Measurements from ENCODE around the gene FSTL5.
"Not testable (repeated sequence)": the region's sequence is repeated elsewhere in the genome, so short reads cannot be mapped to it uniquely, and the experiment has no call there.

FSTL5 gene

DNA sequence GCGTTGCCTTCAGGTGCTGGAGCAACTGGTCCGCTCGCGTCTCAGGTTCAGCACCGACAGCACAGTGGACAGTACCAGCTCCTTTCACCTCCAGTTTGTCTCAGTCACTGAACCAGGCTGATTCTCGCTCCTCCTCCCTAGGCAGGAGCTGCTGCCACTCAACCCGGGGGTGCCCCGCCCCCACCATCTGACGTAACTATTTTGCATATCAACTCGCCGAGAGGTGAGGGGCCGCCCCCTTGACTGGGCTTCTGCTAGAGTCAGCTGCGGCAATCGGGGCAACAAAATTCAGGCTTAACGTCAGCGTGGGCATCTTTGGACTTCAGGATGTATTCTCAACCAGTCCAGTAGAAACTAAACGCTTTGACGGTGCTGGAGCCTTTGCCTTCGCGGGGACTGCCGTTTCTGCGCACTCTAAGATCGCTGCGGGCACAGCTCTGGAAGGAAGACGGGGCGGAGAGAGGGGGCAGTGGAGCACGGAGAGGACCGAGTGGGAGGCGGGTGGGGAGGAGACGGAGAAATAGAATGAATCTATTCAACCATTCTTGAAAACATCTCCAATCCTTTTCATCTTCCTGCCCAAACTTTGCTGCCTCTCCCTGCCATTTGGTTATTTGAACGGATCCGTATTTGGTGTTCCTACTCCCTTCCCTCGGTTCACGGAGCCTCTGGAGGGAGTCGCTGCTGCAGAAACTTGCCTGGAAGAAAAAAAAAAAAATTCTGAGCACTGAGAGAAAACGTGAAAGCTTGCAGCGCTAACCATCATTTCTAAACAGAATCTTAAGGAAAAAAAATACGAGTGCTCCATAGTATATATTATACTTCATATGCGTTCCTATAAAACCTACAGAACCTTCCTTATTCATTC is at the start of gene FSTL5:
Gene FSTL5, minus strand, starts transcription at position 109 of the 868 bp plus-strand sequence. CDS start 52,604 bp downstream, outside the sequence.
- H3K36me3 ChIP-seq (ENCODE audit: control insufficient read depth in 2 of 2, insufficient read depth in 2 of 2, low read length in 2 of 2), result no peaks in the 10 kb centered on the region
- H3K27ac ChIP-seq (ENCODE audit: low read length), result no peak within 1 kb of the TSS
- H3K4me3 ChIP-seq (ENCODE audit: low read length in 2 of 2), result peak within 1 kb of the TSS; percentile 71 to 77
- no peak within 1 kb of the TSS for H3K9ac ChIP-seq (ENCODE audit: low read length in 2 of 2)
- H3K4me1 ChIP-seq (ENCODE audit: control insufficient read depth, insufficient read depth, low read length), result peaks cover 5% of the 10 kb centered on the region
- H3K9me3 ChIP-seq (ENCODE audit: control insufficient read depth in 2 of 2, low read length in 2 of 2), result no peaks in the 10 kb centered on the region
- H3K27me3 ChIP-seq (ENCODE audit: control insufficient read depth in 1 of 2, insufficient read depth in 2 of 2, low read length in 2 of 2), result peaks cover 3 to 5% of the 10 kb centered on the region in 2 donors

DNA sequence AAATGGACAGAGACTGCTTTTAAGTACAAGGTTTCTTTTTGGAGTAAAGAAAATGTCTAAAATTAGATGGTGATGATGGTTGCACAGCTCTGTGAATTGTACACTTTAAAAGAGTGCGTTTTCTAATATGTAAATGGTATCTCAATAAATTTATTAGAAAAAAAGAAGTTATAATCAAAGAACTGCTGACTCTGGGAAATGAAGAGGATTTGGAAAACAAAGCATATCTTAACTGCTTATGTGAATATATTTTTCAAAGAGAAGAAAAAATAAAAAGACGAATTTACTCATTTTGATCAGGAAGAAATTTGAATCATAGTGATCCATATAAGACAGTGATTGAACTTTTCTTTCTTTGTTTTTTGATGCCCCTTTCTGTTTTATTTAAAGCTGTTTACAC is 45.9 kb upstream of the FSTL5 start:
- Histone ChIP-seq H3K27me3 (ENCODE audit: control insufficient read depth in 1 of 2, insufficient read depth in 2 of 2, low read length in 2 of 2) (no peaks in the 10 kb centered on the region), H3K4me3 (ENCODE audit: low read length in 2 of 2) (no peak overlapping the region), H3K9me3 (ENCODE audit: control insufficient read depth in 2 of 2, low read length in 2 of 2) (no peaks in the 10 kb centered on the region), H3K36me3 (ENCODE audit: control insufficient read depth in 2 of 2, insufficient read depth in 2 of 2, low read length in 2 of 2) (no peaks in the 10 kb centered on the region), H3K9ac (ENCODE audit: low read length in 2 of 2) (no peak overlapping the region), H3K27ac (ENCODE audit: low read length) (no peak overlapping the region), H3K4me1 (ENCODE audit: control insufficient read depth, insufficient read depth, low read length) (no peaks in the 10 kb centered on the region)

DNA sequence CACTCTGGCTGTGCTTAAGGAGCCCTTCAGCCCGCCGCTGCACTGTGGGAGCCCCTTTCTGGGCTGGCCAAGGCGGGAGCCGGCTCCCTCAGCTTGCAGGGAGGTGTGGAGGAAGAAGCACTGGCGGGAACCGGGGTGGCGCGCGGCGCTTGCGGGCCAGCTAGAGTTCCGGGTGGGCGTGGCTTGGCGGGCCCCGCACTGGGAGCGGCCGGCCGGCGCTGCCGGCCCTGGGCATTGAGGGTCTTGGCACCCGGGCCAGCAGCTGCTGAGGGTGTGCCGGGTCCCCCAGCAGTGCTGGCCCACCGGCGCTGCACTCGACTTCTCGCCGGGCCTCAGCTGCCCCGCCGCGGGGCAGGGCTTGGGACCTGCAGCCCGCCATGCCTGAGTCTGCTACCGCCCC is 39.7 kb upstream of the FSTL5 start:
- not testable (repeated sequence) for H3K4me3 ChIP-seq (ENCODE audit: low read length in 2 of 2); H3K27me3 ChIP-seq (ENCODE audit: control insufficient read depth in 1 of 2, insufficient read depth in 2 of 2, low read length in 2 of 2); H3K27ac ChIP-seq (ENCODE audit: low read length); H3K4me1 ChIP-seq (ENCODE audit: control insufficient read depth, insufficient read depth, low read length); H3K9me3 ChIP-seq (ENCODE audit: control insufficient read depth in 2 of 2, low read length in 2 of 2); H3K9ac ChIP-seq (ENCODE audit: low read length in 2 of 2); H3K36me3 ChIP-seq (ENCODE audit: control insufficient read depth in 2 of 2, insufficient read depth in 2 of 2, low read length in 2 of 2)

DNA sequence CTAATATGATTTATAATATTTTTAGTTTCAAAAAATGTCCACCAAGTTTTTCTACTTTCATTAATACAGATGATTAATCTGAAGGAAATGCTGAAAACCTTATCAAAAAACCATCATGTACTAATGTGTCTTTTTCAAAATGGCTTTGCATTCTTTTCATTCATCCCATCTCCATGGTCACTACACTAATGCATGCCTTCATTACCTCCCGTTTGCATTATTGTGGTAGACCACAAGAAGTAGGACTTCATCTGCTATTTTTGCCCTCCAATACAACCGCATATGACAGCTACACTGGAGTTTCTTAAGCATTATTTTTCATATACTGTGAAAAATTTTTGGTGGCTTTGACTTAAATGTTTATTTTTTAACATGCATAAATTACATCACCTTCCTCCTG is 37.9 kb upstream of the FSTL5 start:
- H3K36me3 ChIP-seq (ENCODE audit: control insufficient read depth in 2 of 2, insufficient read depth in 2 of 2, low read length in 2 of 2), result no peaks in the 10 kb centered on the region
- H3K4me1 ChIP-seq (ENCODE audit: control insufficient read depth, insufficient read depth, low read length), result no peaks in the 10 kb centered on the region
- H3K27ac ChIP-seq (ENCODE audit: low read length), result no peak overlapping the region
- H3K9me3 ChIP-seq (ENCODE audit: control insufficient read depth in 2 of 2, low read length in 2 of 2), result no peaks in the 10 kb centered on the region
- H3K9ac ChIP-seq (ENCODE audit: low read length in 2 of 2), result no peak overlapping the region
- H3K4me3 ChIP-seq (ENCODE audit: low read length in 2 of 2), result no peak overlapping the region
- no peaks in the 10 kb centered on the region for H3K27me3 ChIP-seq (ENCODE audit: control insufficient read depth in 1 of 2, insufficient read depth in 2 of 2, low read length in 2 of 2)

DNA sequence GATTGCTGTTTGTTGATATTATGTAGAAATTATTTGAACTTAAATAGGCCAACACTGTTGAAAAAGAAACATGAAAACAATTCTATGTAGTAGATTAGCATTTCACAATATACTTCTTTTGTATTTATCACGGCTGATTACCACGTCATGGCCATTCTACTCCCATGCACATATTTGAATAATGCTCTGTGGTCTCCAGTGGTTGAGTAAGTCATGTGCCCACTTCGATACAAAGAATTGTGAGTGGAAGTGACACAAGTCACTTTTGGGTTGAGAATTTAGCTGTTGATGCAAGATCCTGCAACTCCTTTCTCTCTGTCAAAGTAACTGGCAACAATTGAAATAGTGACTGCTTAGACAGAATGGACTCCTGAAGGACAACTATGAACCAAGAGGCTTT is 6.7 kb upstream of the FSTL5 start:
- H3K27ac ChIP-seq (ENCODE audit: low read length), result no peak overlapping the region
- H3K9ac ChIP-seq (ENCODE audit: low read length in 2 of 2), result no peak overlapping the region
- no peak overlapping the region for H3K4me3 ChIP-seq (ENCODE audit: low read length in 2 of 2)
- H3K4me1 ChIP-seq (ENCODE audit: control insufficient read depth, insufficient read depth, low read length), result no peaks in the 10 kb centered on the region
- no peaks in the 10 kb centered on the region for H3K27me3 ChIP-seq (ENCODE audit: control insufficient read depth in 1 of 2, insufficient read depth in 2 of 2, low read length in 2 of 2)
- no peaks in the 10 kb centered on the region for H3K9me3 ChIP-seq (ENCODE audit: control insufficient read depth in 2 of 2, low read length in 2 of 2)
- H3K36me3 ChIP-seq (ENCODE audit: control insufficient read depth in 2 of 2, insufficient read depth in 2 of 2, low read length in 2 of 2), result no peaks in the 10 kb centered on the region

DNA sequence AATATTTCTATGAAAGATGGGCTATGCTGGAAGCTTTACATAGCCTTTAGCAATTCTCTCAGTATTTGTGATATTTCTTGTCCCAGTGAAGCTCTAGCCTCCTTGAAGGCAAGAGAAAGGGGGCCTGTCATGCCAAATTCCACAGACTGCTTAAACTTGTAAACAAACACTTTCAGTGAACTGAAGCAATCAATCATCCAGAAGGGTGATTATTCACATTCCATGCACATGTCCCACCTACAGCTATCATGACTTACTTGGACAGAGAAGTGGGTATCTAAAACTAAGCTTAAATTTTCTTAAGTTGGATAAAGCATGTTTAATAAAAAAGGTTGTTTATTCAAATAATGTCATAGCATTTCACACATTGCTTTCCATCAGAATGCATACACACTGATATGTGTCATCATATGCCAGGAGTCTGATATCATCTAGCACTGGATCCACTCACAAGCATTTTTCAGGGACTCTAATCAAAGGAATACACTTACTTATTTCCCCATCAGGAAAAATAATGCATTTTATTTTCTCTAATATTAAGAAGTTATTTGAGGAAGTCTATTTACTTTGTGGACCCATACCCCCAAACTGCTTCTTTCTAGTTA is 1.2 kb upstream of the FSTL5 start:
- H3K27me3 ChIP-seq (ENCODE audit: control insufficient read depth in 1 of 2, insufficient read depth in 2 of 2, low read length in 2 of 2), result peaks cover 3 to 5% of the 10 kb centered on the region in 2 donors
- H3K9ac ChIP-seq (ENCODE audit: low read length in 2 of 2), result no peak overlapping the region
- H3K9me3 ChIP-seq (ENCODE audit: control insufficient read depth in 2 of 2, low read length in 2 of 2), result no peaks in the 10 kb centered on the region
- H3K36me3 ChIP-seq (ENCODE audit: control insufficient read depth in 2 of 2, insufficient read depth in 2 of 2, low read length in 2 of 2), result no peaks in the 10 kb centered on the region
- H3K4me3 ChIP-seq (ENCODE audit: low read length in 2 of 2), result no peak overlapping the region
- H3K4me1 ChIP-seq (ENCODE audit: control insufficient read depth, insufficient read depth, low read length), result peaks cover 5% of the 10 kb centered on the region
- no peak overlapping the region for H3K27ac ChIP-seq (ENCODE audit: low read length)

DNA sequence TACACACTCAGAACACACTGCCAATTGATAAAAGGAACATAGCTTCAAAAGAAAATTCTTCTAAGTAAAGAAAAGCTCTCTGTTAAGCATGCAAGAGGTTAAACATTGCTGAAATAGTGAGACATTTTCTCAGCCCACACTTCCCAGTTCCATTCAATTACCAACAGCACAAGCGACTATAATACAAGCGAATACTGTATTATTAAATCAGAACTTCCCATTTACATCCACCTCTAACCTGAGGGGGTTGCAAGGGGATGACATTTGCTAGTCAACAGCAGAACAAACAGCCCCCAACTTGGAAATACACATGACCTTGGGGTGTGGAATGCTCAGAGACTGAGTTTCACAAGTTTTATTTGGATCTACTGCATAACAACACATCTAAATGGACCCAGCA is 1.1 kb downstream of the FSTL5 start:
- Histone ChIP-seq H3K4me3 (ENCODE audit: low read length in 2 of 2) (no peak overlapping the region), H3K27me3 (ENCODE audit: control insufficient read depth in 1 of 2, insufficient read depth in 2 of 2, low read length in 2 of 2) (peaks cover 3 to 5% of the 10 kb centered on the region in 2 donors), H3K4me1 (ENCODE audit: control insufficient read depth, insufficient read depth, low read length) (peaks cover 5% of the 10 kb centered on the region), H3K27ac (ENCODE audit: low read length) (no peak overlapping the region), H3K9me3 (ENCODE audit: control insufficient read depth in 2 of 2, low read length in 2 of 2) (no peaks in the 10 kb centered on the region), H3K36me3 (ENCODE audit: control insufficient read depth in 2 of 2, insufficient read depth in 2 of 2, low read length in 2 of 2) (no peaks in the 10 kb centered on the region), H3K9ac (ENCODE audit: low read length in 2 of 2) (no peak overlapping the region)

DNA sequence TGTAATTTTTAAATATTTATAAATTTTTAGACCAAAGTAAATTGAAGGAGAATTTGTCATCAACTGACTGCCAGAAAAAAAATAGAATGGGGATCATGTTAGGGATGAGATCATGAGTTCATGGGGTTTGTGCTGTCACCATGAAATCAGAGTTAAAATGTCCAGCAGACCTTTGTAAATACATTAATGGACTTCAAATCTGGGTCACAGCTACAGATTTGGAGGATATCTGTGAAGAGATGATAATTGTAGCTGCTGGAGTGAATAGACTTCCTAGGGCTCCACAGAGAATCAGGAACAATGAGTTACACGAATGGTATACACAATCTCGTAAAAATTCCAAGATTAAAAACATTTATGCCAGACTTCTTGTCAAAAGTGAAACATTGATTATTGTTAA is 6.6 kb downstream of the FSTL5 start:
- Histone ChIP-seq H3K9me3 (ENCODE audit: control insufficient read depth in 2 of 2, low read length in 2 of 2) (no peaks in the 10 kb centered on the region), H3K4me3 (ENCODE audit: low read length in 2 of 2) (no peak overlapping the region), H3K27me3 (ENCODE audit: control insufficient read depth in 1 of 2, insufficient read depth in 2 of 2, low read length in 2 of 2) (no peaks in the 10 kb centered on the region), H3K27ac (ENCODE audit: low read length) (no peak overlapping the region), H3K4me1 (ENCODE audit: control insufficient read depth, insufficient read depth, low read length) (no peaks in the 10 kb centered on the region), H3K9ac (ENCODE audit: low read length in 2 of 2) (no peak overlapping the region), H3K36me3 (ENCODE audit: control insufficient read depth in 2 of 2, insufficient read depth in 2 of 2, low read length in 2 of 2) (no peaks in the 10 kb centered on the region)

DNA sequence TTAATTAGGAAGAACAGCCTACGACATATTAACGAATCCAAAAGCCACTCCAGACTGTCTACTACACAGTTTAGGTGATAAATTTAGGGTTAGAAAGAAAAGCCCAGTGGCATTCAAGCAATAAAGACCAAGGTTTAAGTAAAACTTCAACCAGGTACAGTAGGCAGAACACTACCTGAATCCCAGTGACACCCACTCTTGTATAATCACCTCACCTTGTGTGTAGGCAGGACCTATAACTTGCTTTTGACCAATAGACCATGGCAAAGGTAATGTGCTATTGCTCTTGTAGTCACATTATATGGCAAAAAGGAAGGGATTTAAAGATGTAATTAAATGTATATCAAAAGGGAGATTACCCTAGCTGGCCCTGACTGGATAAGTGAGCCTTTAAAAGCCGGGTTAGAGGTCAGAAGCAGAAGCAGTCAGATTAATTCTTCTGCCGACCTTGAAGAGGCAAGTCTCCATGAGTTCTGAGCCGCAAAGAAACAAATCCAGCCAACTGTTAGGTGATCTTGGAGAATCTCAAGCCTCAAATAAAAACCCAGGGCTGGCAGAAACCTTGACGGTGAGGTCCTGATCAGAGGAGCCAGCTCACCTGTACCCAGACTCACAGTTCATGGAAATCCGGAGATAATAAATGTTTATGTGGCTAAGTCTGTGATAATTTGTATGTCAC is 8.8 kb downstream of the FSTL5 start:
- Histone ChIP-seq H3K4me3 (ENCODE audit: low read length in 2 of 2) (no peak overlapping the region), H3K9ac (ENCODE audit: low read length in 2 of 2) (no peak overlapping the region), H3K27ac (ENCODE audit: low read length) (no peak overlapping the region), H3K36me3 (ENCODE audit: control insufficient read depth in 2 of 2, insufficient read depth in 2 of 2, low read length in 2 of 2) (no peaks in the 10 kb centered on the region), H3K27me3 (ENCODE audit: control insufficient read depth in 1 of 2, insufficient read depth in 2 of 2, low read length in 2 of 2) (no peaks in the 10 kb centered on the region), H3K9me3 (ENCODE audit: control insufficient read depth in 2 of 2, low read length in 2 of 2) (no peaks in the 10 kb centered on the region), H3K4me1 (ENCODE audit: control insufficient read depth, insufficient read depth, low read length) (no peaks in the 10 kb centered on the region)

DNA sequence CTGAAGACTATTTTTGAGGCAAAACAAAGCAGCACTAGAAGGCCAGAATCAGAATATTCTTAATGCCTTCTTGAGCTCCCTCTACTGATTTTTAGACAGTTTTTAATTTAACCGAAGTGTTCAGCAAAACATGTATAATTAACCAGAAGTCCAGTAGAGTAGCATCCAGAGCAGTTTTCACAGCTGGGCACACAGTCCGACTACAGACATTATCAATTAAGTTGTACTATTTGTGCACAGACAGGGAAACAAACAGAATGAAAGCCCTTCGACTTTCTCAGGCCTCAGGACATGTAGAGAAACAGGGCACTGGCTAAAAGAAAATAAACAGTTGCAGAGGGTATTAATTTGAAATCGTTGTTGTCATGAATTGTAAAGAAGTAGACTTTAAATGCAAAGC is 11.9 kb downstream of the FSTL5 start:
- no peaks in the 10 kb centered on the region for H3K9me3 ChIP-seq (ENCODE audit: control insufficient read depth in 2 of 2, low read length in 2 of 2)

More for the DNA sequence above, 11.9 kb downstream of the FSTL5 start:
- H3K27me3 ChIP-seq (ENCODE audit: control insufficient read depth in 1 of 2, insufficient read depth in 2 of 2, low read length in 2 of 2), result no peaks in the 10 kb centered on the region
- H3K27ac ChIP-seq (ENCODE audit: low read length), result no peak overlapping the region
- no peak overlapping the region for H3K4me3 ChIP-seq (ENCODE audit: low read length in 2 of 2)
- no peaks in the 10 kb centered on the region for H3K36me3 ChIP-seq (ENCODE audit: control insufficient read depth in 2 of 2, insufficient read depth in 2 of 2, low read length in 2 of 2)
- H3K4me1 ChIP-seq (ENCODE audit: control insufficient read depth, insufficient read depth, low read length), result no peaks in the 10 kb centered on the region
- no peak overlapping the region for H3K9ac ChIP-seq (ENCODE audit: low read length in 2 of 2)
